Iris pigment epithelial cell (primary cell): ENCODE measurements around the gene ANKRD12.
"Not testable (repeated sequence)": the region's sequence is repeated elsewhere in the genome, so short reads cannot be mapped to it uniquely, and the experiment has no call there.

ENCODE experiments used
- DNase-seq: peaks from one replicate; pipeline ENCODE4 v3.0.0-alpha.2; 2011; ENCODE audit warnings: low read depth

The ANKRD12 gene

GRCh38 chr18:9232977-9233376 is 96.4 kb downstream of the ANKRD12 start:
- DNase-seq, result no peak

- no peak for DNase-seq
Measured at GRCh38 chr18:9233771-9234440, 97.3 kb downstream of the ANKRD12 start.

DNA sequence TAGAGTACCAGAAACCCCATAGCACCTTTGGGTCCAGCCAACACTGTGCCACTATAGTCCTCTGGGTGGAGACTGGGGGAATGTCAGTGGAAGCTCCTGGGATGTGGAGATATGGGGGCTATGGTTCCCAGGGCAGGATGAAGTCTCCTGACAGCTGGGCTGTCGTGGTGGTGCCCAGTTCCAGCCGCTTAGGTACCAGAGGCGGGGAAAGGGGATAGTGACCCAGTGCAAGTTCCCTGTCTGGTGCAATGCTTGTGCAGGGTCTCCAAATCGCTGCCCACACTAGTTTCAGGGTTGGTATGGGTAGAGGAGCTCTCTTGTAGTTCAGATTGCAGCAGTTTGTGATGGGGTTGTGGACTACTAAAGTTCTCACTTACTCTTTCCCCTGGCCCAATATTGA is 97.9 kb downstream of the ANKRD12 start:
- no peak for DNase-seq

GRCh38 chr18:9237981-9238380 is 101.4 kb downstream of the ANKRD12 start:
- no peak for DNase-seq

GRCh38 chr18:9239720-9240119 is 103.1 kb downstream of the ANKRD12 start:
- DNase-seq, result peak; percentile 7

DNA sequence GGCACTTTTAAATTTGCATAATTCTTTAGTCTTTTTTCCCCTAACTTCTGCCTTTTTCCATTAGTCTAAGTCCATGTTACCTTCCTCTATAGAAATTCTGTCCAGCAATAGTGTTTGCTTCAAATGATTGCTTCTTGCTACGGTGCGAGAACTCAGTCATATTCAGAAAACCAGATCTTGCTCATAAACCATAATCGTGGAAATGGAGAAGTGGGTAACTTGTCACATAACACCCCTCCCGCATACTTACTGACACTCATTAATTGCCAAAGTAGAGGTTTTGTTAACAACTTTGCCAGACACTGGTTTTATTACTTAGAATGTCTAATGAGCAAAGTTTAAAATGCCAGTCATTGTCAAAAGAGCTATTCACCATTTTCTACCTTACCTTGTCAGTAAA is 103.7 kb downstream of the ANKRD12 start:
- DNase-seq, result no peak

- no peak for DNase-seq
Measured at GRCh38 chr18:9243029-9243428, 106.4 kb downstream of the ANKRD12 start.

GRCh38 chr18:9244376-9244775 is 107.8 kb downstream of the ANKRD12 start:
- no peak for DNase-seq

GRCh38 chr18:9248661-9249060 is 112.1 kb downstream of the ANKRD12 start:
- DNase-seq, result no peak

DNA sequence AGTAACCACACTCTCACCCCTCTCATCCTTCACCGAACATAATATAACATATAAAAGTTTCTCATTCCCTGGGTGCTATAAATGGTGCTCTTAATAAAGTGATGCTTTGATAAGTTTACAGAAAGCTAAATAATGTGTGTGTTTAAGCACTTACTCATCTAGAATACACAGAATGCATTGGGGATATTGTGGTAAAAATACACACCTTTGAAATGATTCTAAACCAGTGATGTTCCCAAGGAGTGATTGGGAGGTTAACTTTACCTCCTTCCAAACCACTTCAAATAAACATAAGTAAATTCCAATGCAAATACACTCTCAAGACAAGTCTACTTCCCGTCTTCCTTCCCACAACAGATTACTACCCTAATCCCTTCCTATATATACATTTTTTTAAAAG is 112.7 kb downstream of the ANKRD12 start:
- DNase-seq, result peak; percentile 21

GRCh38 chr18:9259173-9259572 is 122.6 kb downstream of the ANKRD12 start:
- no peak for DNase-seq

GRCh38 chr18:9260388-9261380 is 124.1 kb downstream of the ANKRD12 start:
- peak; percentile 29 for DNase-seq

DNA sequence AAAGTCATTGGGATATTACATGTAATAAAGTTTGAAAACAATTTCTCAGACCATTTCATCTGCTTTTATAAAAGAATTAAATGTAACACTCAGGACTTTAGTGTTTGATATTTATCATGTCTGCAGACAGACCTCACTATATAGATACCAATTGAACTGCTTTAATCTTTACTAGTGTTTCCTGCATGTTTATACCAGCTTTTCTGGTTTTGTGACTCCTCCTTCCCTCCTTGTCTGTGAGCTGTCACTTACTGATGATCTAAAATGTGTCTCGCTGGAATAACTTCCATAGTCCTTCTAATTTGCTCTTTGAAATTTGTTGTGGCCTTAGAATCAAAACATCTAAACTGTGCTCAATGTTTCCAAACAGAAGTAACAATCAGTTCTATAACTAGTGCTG is 126.7 kb downstream of the ANKRD12 start:
- no peak for DNase-seq

- not testable (repeated sequence) for DNase-seq
Measured at GRCh38 chr18:9264797-9265196, 128.2 kb downstream of the ANKRD12 start.

DNA sequence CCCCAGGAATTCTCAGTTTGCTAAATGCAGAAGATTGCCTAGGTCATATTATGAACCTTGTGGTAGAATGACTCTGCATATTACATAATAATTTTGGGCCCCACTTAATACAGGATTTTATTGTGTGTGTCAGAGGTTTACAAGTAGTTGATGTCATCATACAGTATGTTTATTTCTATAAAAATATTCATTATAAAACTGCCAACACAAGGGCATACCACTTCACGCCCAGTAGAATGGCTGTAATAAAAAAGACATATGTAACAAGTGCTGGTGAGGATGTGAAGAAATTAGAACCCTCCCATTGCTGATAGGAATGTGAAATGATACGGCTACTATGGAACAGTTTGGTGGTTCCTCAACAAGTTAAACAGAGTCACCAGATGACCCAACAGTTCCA is 136.6 kb downstream of the ANKRD12 start:
- DNase-seq, result no peak

GRCh38 chr18:9275890-9276289 is 139.3 kb downstream of the ANKRD12 start:
- no peak for DNase-seq

GRCh38 chr18:9278028-9278427 is 141.4 kb downstream of the ANKRD12 start:
- DNase-seq, result no peak

GRCh38 chr18:9280849-9281248 is 144.3 kb downstream of the ANKRD12 start:
- DNase-seq, result no peak

DNA sequence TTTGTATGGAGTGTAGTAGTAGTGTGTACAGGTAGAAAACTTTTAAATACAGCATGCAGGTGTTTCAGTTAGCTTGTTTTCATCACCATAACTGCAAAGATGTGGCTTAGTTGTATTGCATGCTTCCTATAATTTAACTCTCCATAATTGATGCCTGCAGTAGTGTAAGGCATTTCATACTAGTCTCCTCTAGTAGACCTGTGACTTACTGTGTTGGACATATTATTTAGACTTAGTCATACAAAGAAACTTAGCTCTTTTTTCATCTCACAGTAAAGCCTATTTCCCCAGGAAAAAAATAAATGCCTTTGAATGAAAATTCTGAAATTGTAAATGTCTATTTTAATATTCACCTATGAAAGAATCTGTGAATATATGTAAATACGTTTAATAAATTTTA is 145.2 kb downstream of the ANKRD12 start:
- peak; percentile 19 for DNase-seq

DNA sequence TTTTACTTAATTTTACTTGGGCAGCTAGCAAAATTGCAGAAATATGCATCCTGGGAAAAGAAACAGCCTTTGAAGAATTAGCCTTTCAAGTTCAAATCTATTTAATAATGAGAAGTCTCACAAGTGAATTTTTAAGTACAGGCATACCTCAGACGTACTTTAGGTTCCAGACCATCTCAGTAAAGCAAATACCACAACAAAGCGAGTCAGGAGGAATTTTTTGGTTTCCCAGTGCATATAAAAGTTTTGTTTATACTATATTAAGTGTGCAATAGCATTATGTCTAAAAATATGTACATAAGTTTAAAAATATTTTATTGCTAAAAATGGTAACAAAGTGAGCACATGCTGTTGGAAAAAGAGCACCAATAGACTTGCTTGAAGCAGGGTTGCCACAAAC is 147.2 kb downstream of the ANKRD12 start:
- no peak for DNase-seq

DNA sequence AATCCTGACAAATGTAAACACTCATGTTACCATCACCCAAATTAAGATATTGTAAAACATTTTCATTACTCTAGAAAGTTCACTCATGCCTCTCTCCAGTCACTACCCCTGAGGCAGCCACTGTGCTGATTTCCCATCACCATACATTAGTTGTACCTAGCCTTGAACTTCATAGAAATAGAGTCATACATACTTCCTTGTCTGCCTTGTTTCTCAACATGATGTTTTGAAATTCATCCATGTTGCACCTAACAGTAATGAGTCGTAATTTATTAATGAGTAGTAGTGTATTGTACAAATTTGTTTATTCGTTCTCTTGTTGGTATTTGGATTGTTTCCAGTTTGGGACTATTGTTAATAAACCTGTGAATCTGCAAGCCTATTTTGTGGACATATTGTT is 149.0 kb downstream of the ANKRD12 start:
- DNase-seq, result no peak

DNA sequence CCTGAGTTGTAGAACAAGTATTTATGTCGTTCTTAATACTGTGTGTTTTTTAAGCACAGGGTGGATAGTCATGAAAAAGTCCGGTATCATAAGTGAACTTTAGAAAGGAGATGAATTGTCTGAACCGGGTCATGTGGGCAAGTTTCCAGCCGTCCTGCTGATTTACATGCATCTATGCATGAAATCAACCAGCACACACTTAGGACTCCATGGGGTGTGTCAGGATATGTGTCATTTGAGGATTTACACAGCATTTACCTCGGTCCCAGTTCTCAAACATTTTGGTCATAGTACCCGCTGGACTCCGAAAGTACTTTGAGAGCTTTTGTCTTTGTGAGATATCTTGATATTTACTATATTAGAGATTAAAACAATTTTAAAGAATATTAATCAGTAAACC is 150.5 kb downstream of the ANKRD12 start:
- peak; percentile 15 for DNase-seq

- DNase-seq, result no peak
Measured at GRCh38 chr18:9289698-9290097, 153.1 kb downstream of the ANKRD12 start.
